Measurements from ENCODE around the gene TMBIM1. TPM values are rescaled to one million over a fixed set of nuclear protein-coding genes. Genes with fewer than 3 reads are reported as not detected.

The TMBIM1 gene
- total RNA-seq, 1 donor from 2014 or later, result 86.4 TPM

DNA sequence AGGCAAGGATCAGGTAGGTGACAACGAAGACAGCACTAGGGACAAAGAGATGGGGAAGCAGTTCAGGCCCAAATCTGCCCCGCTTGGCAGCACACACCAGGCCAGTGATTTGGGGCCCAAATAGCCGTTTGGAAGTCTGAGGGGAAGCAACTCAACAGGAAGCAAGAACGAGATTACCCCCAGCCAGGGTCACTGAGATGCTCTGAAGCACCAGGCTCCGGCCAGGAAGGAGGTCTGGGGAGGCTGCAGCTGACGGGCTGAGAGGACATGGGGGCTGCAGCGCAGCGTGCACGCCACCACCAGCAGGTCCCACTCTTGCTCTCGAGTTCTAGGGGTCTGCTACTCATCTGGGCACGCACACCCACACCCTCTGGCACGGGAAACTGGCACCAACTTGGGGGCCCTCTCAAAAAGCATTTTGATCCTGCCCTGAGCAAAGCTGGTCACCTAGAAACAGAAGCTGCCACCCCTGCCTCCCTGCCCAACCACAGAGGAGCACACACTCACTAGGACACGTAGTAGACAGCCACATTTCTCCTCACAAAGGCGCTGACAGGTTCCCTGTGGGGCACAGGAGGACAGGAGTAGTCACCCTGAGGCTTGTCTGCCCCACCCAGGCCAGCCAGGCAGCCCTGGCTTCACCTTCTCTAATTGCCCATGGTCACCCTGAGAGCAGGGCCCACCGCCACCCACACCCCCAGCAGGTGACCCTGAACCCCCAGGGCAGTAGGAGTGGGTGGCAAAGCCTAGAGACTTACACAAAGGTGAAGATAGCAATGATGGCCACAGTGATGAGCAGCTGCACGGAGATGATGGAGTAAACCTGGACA lies 13.6 kb downstream of the TMBIM1 start:
- Mint-ChIP-seq H3K4me1 (ENCODE audit: unreplicated experiment) (peaks cover 11% of the 10 kb centered on the region), H3K9me3 (ENCODE audit: unreplicated experiment) (no peaks in the 10 kb centered on the region), H3K27me3 (ENCODE audit: unreplicated experiment) (no peaks in the 10 kb centered on the region), H3K36me3 (ENCODE audit: unreplicated experiment) (peaks cover 33% of the 10 kb centered on the region), H3K4me3 (ENCODE audit: unreplicated experiment) (no peak overlapping the region), H3K27ac (ENCODE audit: unreplicated experiment) (no peak overlapping the region)
- TF ChIP-seq CTCF (IDR thresholded peaks at IDR 0.05), result no peak
- DNase-seq (ENCODE audit: extremely low spot score, unreplicated experiment), result no peak

DNA sequence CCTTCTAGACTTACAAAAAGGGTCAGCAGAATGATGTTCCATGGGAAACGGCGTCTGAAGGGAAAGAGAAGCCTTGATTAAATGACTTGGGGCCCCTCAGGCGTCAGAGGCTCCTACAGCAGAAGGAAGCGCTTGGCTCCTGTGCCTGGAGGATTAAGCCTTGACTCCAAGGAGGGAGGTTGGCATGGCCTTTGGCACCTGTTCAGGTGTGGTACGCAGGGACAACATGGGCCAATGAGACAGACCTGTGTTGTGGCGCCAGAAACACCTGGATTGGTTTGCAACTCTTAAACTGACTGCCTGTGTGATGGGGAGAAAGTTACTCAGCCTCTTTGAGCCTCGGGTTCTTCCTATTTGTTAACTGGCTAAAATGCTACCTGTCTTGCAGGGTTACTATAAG lies 14.4 kb downstream of the TMBIM1 start:
- Mint-ChIP-seq H3K27ac (ENCODE audit: unreplicated experiment) (no peak overlapping the region), H3K9me3 (ENCODE audit: unreplicated experiment) (no peaks in the 10 kb centered on the region), H3K36me3 (ENCODE audit: unreplicated experiment) (peaks cover 35% of the 10 kb centered on the region), H3K4me1 (ENCODE audit: unreplicated experiment) (peaks cover 12% of the 10 kb centered on the region), H3K27me3 (ENCODE audit: unreplicated experiment) (no peaks in the 10 kb centered on the region), H3K4me3 (ENCODE audit: unreplicated experiment) (no peak overlapping the region)
- no peak for DNase-seq (ENCODE audit: extremely low spot score, unreplicated experiment)
- no peak for TF ChIP-seq CTCF (IDR thresholded peaks at IDR 0.05)

- Mint-ChIP-seq H3K36me3 (ENCODE audit: unreplicated experiment) (peaks cover 35% of the 10 kb centered on the region), H3K27me3 (ENCODE audit: unreplicated experiment) (no peaks in the 10 kb centered on the region), H3K4me1 (ENCODE audit: unreplicated experiment) (peaks cover 17% of the 10 kb centered on the region), H3K27ac (ENCODE audit: unreplicated experiment) (no peak overlapping the region), H3K4me3 (ENCODE audit: unreplicated experiment) (no peak overlapping the region), H3K9me3 (ENCODE audit: unreplicated experiment) (no peaks in the 10 kb centered on the region)
- no peak for DNase-seq (ENCODE audit: extremely low spot score, unreplicated experiment)
- TF ChIP-seq CTCF (IDR thresholded peaks at IDR 0.05), result no peak
Observed at GRCh38 chr2:218276986-218277755, 15.1 kb downstream of the TMBIM1 start.

DNA sequence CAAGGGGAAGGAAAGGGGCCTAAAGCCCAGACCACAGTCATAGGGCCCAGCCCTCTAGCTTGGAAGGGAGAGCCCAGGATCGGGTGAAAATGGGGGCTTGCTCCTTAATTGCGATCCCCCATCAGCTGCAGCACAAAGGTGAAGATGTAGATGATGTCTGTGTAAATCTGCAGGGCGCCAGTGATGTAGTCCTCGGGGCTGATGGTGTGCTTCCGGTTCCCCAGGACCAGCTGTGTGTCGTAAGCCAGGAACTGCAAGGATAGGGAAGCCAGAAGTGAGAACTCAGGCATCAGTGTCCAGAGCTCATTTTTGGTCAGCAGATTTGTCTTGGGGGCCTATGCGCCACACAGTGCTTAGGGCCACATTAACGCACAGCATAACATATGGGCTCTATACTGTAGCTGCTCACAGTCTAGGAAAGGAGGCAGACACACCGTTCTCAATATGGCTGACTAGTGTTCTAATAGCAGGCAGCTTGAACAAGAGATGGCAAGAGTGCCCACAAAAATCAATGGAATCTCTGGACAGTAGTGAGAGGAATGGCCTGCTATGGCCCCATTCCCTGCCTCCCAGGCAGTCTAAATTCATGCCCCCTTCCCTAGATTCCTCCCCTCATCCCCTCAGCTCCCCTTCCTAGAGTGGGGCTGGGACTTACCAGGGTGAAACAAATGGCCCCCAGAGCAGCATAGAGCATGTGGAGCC lies 16.8 kb downstream of the TMBIM1 start:
- Mint-ChIP-seq H3K4me1 (ENCODE audit: unreplicated experiment) (peaks cover 27% of the 10 kb centered on the region), H3K27ac (ENCODE audit: unreplicated experiment) (no peak overlapping the region), H3K27me3 (ENCODE audit: unreplicated experiment) (no peaks in the 10 kb centered on the region), H3K36me3 (ENCODE audit: unreplicated experiment) (peaks cover 31% of the 10 kb centered on the region), H3K4me3 (ENCODE audit: unreplicated experiment) (no peak overlapping the region), H3K9me3 (ENCODE audit: unreplicated experiment) (no peaks in the 10 kb centered on the region)
- DNase-seq (ENCODE audit: extremely low spot score, unreplicated experiment), result no peak
- TF ChIP-seq CTCF (IDR thresholded peaks at IDR 0.05), result no peak
